GM12878 (cell line): Measurements from ENCODE around the gene FPGS. TPM values are rescaled to one million over a fixed set of nuclear protein-coding genes. Genes with fewer than 3 reads are reported as not detected.

Experiments
- ATAC-seq: fragments of 200-7000 bp; cut with Tn5 transposase; 3 replicates; pipeline ENCODE4 v1.9.1; 2020; ENCODE audit warnings: mild to moderate bottlenecking, moderate library complexity
- BruUV-seq: library from RNA; stranded (reverse); fragments of 400-500 nt; replicated peaks from 2 replicates; lab custom pipeline; 2021; lab: Mats Ljungman, UMichigan
- CTCF ChIA-PET: fragments of 300-600 bp; sonication (Branson Sonifier 250); formaldehyde crosslinking; extraction: SDS; loops from one replicate; lab custom pipeline; 2021; ENCODE audit warnings: inconsistent platforms; lab: Yijun Ruan, JAX
- POLR2A ChIA-PET: fragments of 350-600 bp; formaldehyde crosslinking; extraction: SDS; loops from one replicate; lab custom pipeline; 2021; ENCODE audit warnings: inconsistent platforms; lab: Charles Lee
- RAD21 ChIA-PET: fragments of 300-600 bp; sonication (Branson Sonifier 250); formaldehyde crosslinking; loops from one replicate; lab custom pipeline; 2023; ENCODE audit warnings: antibody characterized with exemption; ENCODE audit not compliant: unreplicated experiment; lab: Charles Lee
- SMC1A ChIA-PET: fragments of 300-600 bp; sonication (Branson Sonifier 250); formaldehyde crosslinking; loops from one replicate; lab custom pipeline; 2023; ENCODE audit not compliant: unreplicated experiment, uncharacterized antibody; lab: Charles Lee
- DNase-seq: peaks from one replicate; pipeline ENCODE4 v3.0.0-alpha.2; 2011; ENCODE audit warnings: low read depth, low spot score
- FAIRE-seq: peaks from 3 replicates; lab custom pipeline; 2011; peaks lifted over from hg19 to GRCh38; lab: Jason Lieb, UNC
- H2AFZ ChIP-seq: 2 replicates; pipeline ENCODE4 v1.6.0; 2011; ENCODE audit warnings: low read depth, low read length, control low read depth; ENCODE audit not compliant: control insufficient read depth
- H3K27ac ChIP-seq: 2 replicates; pipeline ENCODE4 v1.5.1; 2011; ENCODE audit warnings: control low read depth; ENCODE audit not compliant: control insufficient read depth, insufficient read depth
- H3K27me3 ChIP-seq, 2 experiments: replicated peaks in 1 of 2; 2 replicates each; pipeline versions ENCODE4 v1.6.0 to v1.6.1; 2011; ENCODE audit warnings: low read length in 1 of 2; ENCODE audit not compliant: control insufficient read depth in 2 of 2, insufficient read depth in 2 of 2
- H3K36me3 ChIP-seq, 2 experiments: 2 replicates each; pipeline ENCODE4 v1.5.1; 2011; ENCODE audit warnings: low read length in 1 of 2; ENCODE audit not compliant: control insufficient read depth in 2 of 2, insufficient read depth in 2 of 2
- H3K4me1 ChIP-seq: 2 replicates; pipeline ENCODE4 v1.6.1; 2011; ENCODE audit warnings: mild to moderate bottlenecking, low read length, moderate library complexity, mixed read lengths; ENCODE audit not compliant: control insufficient read depth, insufficient read depth
- H3K4me2 ChIP-seq: 2 replicates; pipeline ENCODE4 v1.6.0; 2011; ENCODE audit warnings: control low read depth; ENCODE audit not compliant: control insufficient read depth, insufficient read depth
- H3K4me3 ChIP-seq: fragments of 200-600 bp; sonication (generic); 2 replicates; pipeline ENCODE4 v1.5.1; 2016
- H3K79me2 ChIP-seq: 2 replicates; pipeline ENCODE4 v1.6.0; 2011; ENCODE audit warnings: low read length; ENCODE audit not compliant: control insufficient read depth, insufficient read depth
- H3K9ac ChIP-seq: 2 replicates; pipeline ENCODE4 v1.8.0; 2011; ENCODE audit warnings: low read length, control low read depth, mixed read lengths; ENCODE audit not compliant: control insufficient read depth, insufficient read depth
- H3K9me3 ChIP-seq: replicated peaks from 3 replicates; pipeline ENCODE4 v1.5.1; 2011; ENCODE audit warnings: mild to moderate bottlenecking, low read length; ENCODE audit not compliant: control insufficient read depth, insufficient read depth
- H4K20me1 ChIP-seq: 2 replicates; pipeline ENCODE4 v1.6.0; 2011; ENCODE audit not compliant: control insufficient read depth, insufficient read depth
- BMI1 ChIP-seq: fragments of 450-650 bp; IDR thresholded peaks from 2 replicates; pipeline ENCODE4 v1.6.1; 2016; ENCODE audit warnings: mild to moderate bottlenecking, moderate library complexity, borderline replicate concordance
- HCFC1 ChIP-seq: fragments of 150-350 bp; IDR thresholded peaks from 2 replicates; pipeline ENCODE4 v1.6.1; 2014; ENCODE audit warnings: low read length
- KAT2A ChIP-seq: conservative IDR thresholded peaks from 2 replicates; pipeline ENCODE4 v1.6.1; 2011; ENCODE audit warnings: low read depth, low read length; ENCODE audit not compliant: control insufficient read depth
- whole genome bisulfite sequencing: methylation state at CpG from one replicate; pipeline ENCODE4 v1.1.6; 2016; ENCODE audit warnings: low lambda C conversion rate; ENCODE audit not compliant: insufficient replicate concordance, insufficient coverage; ENCODE audit errors: missing lambda C conversion rate; 5-methylcytosine and 5-hydroxymethylcytosine counted together
- in situ Hi-C: fragments of 300-500 bp; cut with MboI; formaldehyde crosslinking; loops from 9 replicates; pipeline ENCODE4 v1.14.3; 2018; ENCODE audit warnings: mixed read lengths
- intact Hi-C: fragments of 100-400 bp; cut with micrococcal nuclease; formaldehyde crosslinking; loops from one replicate; pipeline ENCODE4 v1.14.2; 2022; ENCODE audit not compliant: unreplicated experiment
- polyA plus RNA-seq, 11 experiments: library from polyadenylated mRNA; depleted of rRNA in 4 of 11; unstranded in 6 of 11; stranded (reverse) in 5 of 11; fragments of >200 nt; fragmentation: Nextera tagmentation in 4 of 11; fragmentation: Illumina TruSeq in 1 of 11; extraction: Ambion mirVana in 4 of 11; extraction: Trizol in 1 of 11; gene quantifications; 1 replicate in 1 of 11; 2 replicates in 10 of 11; pipeline versions ENCODE4 v1.2.1 to v1.2.3, GENCODE V29; 2011 to 2016; ENCODE audit warnings: inconsistent platforms in 2 of 11, missing spikeins in 2 of 11, low read depth in 1 of 11
- total RNA-seq, 4 experiments: library from RNA; depleted of rRNA in 3 of 4; stranded (reverse); fragments of >200 nt in 3 of 4; fragmentation: Illumina TruSeq in 1 of 4; extraction: Trizol in 1 of 4; gene quantifications; 2 replicates each; pipeline versions ENCODE4 v1.2.1 to v1.2.3, GENCODE V29; 2013 to 2021
- TF ChIP-seq, protein P1 (sequence below): IDR thresholded peaks from 2 replicates; pipeline ENCODE4 v1.6.1; 2012; ENCODE audit warnings: mild to moderate bottlenecking, low read depth, low read length

The FPGS gene
- total and polyA plus RNA-seq, 10 of the 15 experiments (the other 5 are each of a cell fraction or from before 2014, with no cell fraction given) = 1.2 to 127 (median 80.4) TPM

DNA sequence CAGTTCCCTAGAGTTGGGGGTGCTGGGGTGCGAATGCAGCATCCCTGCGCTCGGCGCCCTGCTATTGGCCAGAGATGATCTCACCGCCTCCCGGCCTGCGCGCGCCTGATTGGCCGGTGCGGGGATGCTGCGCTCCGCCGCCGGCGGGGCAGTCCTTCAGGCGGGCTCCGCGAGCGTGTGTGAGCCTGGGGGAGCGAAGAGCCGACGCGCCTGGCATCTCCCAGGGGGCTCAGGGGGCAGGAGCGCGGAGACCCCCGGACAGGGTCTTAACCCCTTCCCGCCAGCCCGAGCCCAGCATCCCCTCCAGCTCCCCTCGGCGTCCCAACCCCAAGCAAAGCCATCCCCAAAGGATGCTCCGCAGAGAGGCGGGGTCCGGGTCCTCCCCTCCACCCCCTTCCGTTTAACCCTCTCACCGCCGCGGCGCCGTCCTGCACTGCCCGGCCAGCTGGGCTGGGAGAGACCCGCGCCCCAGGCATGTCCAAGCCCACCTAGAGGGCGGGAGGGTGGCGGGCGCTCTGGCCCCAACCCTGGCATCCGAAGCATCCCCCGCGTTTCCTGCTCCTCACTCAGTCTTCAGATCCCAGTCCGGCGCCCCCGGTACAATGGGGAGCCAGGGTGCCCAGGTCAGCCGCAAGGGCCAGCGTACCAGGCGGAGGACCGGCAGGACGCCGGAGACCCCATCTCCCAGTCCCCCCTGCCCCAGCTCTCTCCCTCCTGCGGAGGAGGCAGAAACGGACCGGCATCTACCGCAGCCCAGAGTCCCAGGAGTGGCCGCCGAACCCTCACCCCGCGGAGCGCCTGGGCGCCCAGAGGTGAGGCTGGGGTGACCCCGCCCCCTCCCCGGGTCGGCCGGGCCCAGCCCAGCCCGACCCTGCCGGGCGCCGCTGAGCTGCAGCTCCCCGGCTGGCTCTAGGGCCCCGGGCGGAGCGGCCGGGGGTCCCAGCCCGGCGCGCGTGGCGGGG is 48.3 kb upstream of the FPGS start (continued):
- TF ChIP-seq, protein P1, sequence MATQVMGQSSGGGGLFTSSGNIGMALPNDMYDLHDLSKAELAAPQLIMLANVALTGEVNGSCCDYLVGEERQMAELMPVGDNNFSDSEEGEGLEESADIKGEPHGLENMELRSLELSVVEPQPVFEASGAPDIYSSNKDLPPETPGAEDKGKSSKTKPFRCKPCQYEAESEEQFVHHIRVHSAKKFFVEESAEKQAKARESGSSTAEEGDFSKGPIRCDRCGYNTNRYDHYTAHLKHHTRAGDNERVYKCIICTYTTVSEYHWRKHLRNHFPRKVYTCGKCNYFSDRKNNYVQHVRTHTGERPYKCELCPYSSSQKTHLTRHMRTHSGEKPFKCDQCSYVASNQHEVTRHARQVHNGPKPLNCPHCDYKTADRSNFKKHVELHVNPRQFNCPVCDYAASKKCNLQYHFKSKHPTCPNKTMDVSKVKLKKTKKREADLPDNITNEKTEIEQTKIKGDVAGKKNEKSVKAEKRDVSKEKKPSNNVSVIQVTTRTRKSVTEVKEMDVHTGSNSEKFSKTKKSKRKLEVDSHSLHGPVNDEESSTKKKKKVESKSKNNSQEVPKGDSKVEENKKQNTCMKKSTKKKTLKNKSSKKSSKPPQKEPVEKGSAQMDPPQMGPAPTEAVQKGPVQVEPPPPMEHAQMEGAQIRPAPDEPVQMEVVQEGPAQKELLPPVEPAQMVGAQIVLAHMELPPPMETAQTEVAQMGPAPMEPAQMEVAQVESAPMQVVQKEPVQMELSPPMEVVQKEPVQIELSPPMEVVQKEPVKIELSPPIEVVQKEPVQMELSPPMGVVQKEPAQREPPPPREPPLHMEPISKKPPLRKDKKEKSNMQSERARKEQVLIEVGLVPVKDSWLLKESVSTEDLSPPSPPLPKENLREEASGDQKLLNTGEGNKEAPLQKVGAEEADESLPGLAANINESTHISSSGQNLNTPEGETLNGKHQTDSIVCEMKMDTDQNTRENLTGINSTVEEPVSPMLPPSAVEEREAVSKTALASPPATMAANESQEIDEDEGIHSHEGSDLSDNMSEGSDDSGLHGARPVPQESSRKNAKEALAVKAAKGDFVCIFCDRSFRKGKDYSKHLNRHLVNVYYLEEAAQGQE = no peak
- TF ChIP-seq BMI1 (no peak), KAT2A (no peak)

DNA sequence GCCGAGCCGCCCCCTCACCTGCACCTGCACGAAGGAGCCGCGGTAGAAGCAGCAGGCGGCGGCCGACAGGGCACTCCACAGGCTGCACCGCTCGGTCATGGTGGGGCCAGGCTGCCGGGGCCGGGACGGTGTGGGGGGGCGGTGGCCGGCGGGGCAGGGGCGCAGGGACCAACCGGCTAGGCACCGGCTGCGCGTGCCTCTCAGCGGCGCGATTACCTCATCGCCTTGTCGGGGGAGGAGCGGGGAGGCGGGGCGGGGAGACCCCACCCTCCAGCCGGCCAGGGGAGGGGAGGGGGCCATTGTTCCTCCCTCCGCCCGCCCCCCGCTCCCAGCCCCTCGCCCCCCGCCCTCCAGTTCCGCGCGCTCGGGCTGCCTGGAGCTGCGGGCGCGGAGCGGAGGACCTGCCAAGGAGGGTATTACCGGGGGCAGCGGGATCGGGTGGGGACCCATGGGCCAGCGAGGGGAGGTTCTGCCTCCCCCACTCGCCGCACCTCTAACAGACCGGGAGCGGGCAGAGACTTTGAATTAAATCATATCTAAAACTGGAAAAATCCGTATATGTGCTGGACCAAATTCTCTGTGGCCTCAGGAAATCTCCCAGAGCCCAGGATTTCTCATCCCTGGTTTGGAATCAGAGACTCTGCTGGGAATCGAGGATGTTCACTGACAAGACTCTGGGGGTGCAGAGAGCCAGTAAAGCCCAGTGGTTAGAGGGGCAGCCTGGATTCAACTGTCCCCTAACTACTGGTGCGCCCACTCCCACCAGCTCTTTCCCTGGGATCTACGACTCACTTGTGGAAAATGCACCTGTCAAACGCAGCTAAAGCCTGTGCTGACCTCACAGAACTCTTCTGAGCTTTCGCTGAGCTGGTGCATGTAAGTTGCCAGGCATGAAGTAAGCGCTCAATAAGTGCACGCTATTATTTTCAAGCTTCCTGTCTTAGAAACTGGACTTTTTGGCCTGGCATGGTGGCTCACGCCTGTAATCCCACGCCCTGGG is 47.3 kb upstream of the FPGS start:
- no peaks in the 10 kb centered on the region for H3K4me1 ChIP-seq
- H3K9ac ChIP-seq = no peak overlapping the region
- H3K27me3 ChIP-seq = no peaks in the 10 kb centered on the region
- 97% methylated on average over 24 of the region's 61 CpGs for WGBS
- ChIA-PET CTCF (interaction anchor here (0.6 kb wide), 1 partner anchor 827 kb away, joined by 4 read pairs; no protein-coding TSS in a partner anchor), SMC1A (interaction anchor here (0.6 to 1.9 kb wide), 3 partner anchors 12 to 192 kb away, joined by 3 to 5 read pairs (median 3); no protein-coding TSS in a partner anchor), POLR2A (interaction anchor here (0.6 kb wide), 1 partner anchor 12 kb away, joined by 9 read pairs; no protein-coding TSS in a partner anchor), RAD21 (interaction anchor here (1.2 kb wide), 1 partner anchor 20 kb away, joined by 4 read pairs; the partner anchor contains the start of gene TOR2A)
- H3K79me2 ChIP-seq = no peaks in the 10 kb centered on the region
- H3K4me2 ChIP-seq = no peak overlapping the region
- ATAC-seq (no peak), DNase-seq (no peak), FAIRE-seq (no peak)
- in situ Hi-C loops (no loop called here), intact Hi-C loops (no loop called here)
- no peak overlapping the region for H2AFZ ChIP-seq
- no peak overlapping the region for H3K4me3 ChIP-seq
- H4K20me1 ChIP-seq = no peaks in the 10 kb centered on the region
- peaks cover 0 to 12% of the 10 kb centered on the region in 2 experiments; a peak in 3 of 4 replicates for H3K36me3 ChIP-seq
- H3K9me3 ChIP-seq = no peaks in the 10 kb centered on the region
- no peak for TF ChIP-seq HCFC1
- no TSS peak for BruUV-seq
- H3K27ac ChIP-seq = no peak overlapping the region
